Bone marrow (tissue), 2 donors: Measurements from ENCODE around the gene HSPA1L.
"Not testable (repeated sequence)": the region's sequence is repeated elsewhere in the genome, so short reads cannot be mapped to it uniquely, and the experiment has no call there.

Experiments
- DNase-seq, 2 donors: peaks; one replicate each; lab custom pipeline; 2025; lab: John Stamatoyannopoulos, UW

The HSPA1L gene

DNA sequence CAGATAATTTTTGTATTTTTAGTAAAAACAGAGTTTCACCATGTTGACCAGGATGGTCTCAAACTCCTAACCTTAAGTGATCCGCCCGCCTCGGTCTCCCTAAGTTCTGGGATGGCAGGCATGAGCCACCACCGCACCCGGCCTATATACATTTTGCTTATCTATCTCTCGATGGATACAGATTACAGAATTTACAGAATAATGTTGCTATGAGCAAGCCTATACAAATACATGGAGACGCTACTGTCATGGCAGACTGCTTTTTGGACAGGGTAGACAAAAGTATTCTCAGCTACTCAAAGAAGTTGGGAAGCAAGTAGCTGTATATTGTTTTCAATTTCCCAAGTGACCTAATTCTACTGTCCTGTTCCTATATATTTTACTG is 1.6 kb downstream of the HSPA1L start:
- no peak for DNase-seq

DNA sequence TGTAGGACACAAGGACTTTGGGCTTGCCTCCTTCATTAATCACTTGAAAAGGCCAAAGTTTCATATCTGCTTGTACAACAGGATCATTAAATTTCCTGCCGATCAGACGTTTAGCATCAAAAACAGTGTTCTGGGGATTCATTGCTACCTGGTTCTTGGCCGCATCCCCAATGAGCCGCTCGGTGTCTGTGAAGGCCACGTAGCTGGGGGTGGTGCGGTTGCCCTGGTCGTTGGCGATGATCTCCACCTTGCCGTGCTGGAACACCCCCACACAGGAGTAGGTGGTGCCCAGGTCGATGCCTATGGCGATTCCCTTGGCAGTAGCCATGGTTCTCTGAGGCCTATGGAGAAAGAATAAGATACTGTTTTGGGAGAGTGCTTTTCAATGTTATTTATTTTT is 3.4 kb downstream of the HSPA1L start:
- no peak for DNase-seq

GRCh38 chr6:31808599-31808998 is 6.5 kb downstream of the HSPA1L start:
- not testable (repeated sequence) for DNase-seq

DNA sequence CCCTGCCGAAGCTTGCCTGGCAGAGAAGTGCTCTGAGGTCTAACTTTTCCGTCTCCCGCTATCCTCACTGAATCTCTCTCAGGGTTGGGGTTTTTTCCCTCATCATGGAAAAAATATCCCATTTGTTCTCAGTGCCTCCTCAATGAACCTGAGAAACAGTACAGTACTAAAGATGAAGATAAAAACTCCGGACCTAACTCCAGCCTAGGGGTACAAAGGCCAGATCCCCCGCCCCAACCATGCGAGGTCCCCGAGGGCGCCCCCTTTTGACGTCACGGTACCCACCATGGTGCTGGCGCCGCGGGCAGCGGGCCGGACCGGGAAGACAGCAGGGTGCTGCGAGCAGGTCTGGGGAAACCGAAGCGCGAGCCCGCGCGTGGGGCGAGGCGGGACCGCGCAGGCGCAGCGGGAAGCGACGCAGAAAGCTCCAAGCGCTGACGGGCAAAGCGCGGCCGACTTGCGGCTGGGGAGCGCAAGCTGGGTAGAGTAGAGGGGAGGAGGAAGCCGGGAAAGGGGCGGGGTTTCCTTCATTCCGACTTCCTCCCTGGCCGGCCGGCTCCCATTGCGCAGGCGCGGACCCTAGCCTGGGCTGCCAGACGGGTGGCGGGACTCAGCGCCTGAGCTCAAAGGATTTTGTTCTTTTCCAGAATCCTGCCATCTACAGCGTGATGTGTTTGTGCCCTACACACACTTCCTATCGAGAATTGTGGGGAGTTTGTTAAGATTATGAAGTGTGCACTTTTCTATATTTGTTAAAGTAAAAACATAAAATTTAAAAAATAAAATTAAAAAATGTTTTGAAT is 8.4 kb downstream of the HSPA1L start, which contains the start of gene LSM2:
TSS of gene LSM2 (minus strand) at position 497 of the 803 bp plus-strand sequence. CDS start at position 288, 209 bp downstream.
- peak; percentile 78 to 92 for DNase-seq

DNA sequence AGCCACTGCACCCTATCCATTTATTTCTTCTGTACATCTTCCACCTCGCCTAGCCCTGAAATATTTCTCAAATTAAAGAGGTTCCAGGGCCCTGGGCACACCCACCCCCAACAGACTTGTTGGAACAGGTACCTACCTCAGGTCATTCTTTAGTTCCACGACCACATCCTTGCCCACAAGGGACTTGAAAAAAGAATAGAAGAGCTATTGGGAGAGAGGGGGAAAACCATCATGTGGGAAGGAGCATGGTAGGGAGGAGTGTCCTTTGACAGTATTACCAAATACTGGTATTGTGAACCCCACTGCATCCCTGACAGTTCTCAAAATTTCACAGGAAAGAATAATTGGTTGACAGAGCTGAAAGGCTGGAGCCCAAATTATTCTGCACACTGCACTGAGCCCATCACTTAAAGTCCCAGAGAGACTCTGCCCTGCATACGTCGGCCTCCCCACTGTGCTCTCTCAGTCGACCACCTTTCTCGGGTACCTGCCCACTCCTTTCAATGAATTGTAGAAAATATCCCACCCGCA is 9.1 kb downstream of the HSPA1L start:
- no peak for DNase-seq

DNA sequence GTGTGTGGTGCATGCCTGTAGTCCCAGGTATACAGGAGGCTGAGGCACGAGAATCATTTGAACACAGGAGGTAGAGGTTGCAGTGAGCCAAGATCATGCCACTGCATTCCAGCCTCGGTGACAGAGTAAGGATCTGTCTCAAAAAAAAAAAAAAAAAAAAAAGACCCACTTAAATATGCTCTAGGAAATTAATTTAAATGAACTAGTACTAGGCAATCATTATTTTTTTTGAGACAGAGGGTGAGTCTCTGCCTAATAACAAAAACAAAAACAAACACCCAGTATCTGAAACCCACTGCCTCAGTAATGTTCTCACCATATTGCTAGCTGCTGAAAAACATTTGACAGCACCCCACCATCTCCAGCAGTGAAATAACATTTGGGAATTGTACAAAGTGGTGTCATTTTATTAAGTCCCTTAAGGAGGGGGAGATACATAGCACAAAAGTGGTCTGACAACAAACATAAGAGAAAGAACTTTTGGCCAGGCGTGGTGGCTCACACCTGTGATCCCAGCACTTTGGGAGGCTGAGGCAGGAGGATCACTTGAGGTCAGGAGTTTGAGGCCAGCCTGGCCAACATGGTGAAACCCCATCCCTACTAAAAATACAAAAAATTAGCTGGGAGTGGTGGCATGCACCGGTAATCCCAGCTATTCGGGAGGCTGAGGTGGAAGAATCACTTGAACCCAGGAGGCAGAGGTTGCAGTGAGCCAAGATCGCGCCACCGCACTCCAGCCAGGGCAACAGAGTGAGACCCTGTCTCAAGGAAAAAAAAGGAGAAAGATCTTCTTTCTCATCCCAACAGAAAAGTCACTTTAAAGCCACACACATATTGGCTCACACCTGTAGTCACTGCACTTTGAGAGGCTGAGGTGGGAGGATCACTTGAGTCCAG is 13.8 kb downstream of the HSPA1L start:
- DNase-seq, result not testable (repeated sequence)

DNA sequence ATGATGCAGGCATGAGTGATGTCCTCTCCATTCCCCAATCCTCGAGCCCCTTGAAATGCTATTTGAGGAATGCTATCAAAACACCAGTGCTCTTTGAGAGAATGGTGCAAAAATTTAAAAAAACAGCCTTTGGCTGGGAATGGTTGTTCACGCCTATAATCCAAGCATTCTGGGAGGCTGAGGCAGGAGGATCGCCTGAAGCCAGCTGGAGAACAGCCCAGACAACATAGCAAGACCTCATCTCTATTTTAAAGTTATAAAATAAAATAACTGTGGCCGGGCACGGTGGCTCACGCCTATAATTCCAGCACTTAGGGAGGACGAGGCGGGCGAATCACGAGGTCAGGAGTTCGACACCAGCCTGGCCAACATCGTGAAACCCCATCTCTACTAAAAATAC is 15.3 kb downstream of the HSPA1L start:
- DNase-seq, result no peak

DNA sequence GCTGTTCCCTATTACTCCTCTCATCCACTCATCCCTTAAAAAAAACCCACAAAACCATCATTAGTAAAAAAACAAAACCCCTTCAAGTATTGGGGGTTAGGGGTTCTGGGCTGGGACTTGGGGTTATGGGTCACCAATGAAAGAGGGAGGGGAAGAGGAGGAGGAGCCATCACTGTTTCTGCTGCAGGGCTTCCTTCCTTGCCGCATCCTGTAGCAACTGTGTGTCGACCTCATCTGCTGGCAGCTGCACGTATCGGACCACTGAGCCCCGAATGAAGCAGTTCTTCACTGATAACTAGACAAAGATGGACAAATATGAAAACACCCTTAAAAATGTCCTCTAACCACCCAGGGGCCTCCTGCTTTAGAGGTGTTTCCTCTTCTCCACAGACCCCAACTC is 17.5 kb downstream of the HSPA1L start:
- DNase-seq, result no peak

GRCh38 chr6:31796993-31797385 is 18.1 kb downstream of the HSPA1L start:
- DNase-seq, result no peak

GRCh38 chr6:31795616-31796298 is 19.3 kb downstream of the HSPA1L start, which contains the start of gene VARS1:
TSS of gene VARS1 (minus strand) at chr6:31795752. CDS start at chr6:31795217, 535 bp downstream.
- DNase-seq, result peak; percentile 69 to 76

GRCh38 chr6:31794866-31795615 is 20.0 kb downstream of the HSPA1L start:
- DNase-seq, result peak in 1 of 2 donors; percentile 62

GRCh38 chr6:31794294-31794865 is 20.7 kb downstream of the HSPA1L start:
- DNase-seq, result no peak

DNA sequence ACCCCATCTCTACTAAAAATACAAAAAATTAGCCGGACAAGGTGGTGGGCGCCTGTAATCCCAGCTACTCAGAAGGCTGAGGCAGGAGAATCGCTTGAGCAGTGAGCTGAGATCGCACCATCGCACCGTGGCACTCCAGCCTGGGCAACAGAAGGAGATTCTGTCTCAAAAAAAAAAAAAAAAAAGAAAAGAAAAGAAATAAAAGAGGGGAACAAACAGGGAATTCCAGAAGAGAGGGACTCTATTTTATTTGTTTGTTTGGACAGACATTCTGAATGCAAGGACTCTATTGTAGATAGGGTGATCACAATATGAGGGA is 21.2 kb downstream of the HSPA1L start:
- DNase-seq, result not testable (repeated sequence)

- DNase-seq, result no peak
Measured at GRCh38 chr6:31792761-31793171, 22.3 kb downstream of the HSPA1L start.

DNA sequence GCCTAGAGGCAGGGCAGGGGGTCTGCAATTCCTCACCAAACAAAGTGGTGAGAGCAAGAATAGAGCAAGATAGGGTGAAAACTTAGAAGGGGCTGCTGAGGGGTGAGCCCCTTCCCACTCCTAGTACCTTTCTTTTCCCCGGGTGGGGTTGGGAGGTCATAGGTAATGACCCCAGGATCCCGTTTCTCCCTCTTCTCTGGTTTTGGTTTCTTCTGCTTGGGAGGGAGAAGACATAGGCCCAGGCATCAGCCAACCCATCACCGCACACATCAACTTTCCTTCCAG is 23.1 kb downstream of the HSPA1L start:
- no peak for DNase-seq

- DNase-seq, result peak in 1 of 2 donors; percentile 48
Measured at GRCh38 chr6:31791324-31792089, 23.6 kb downstream of the HSPA1L start.

DNA sequence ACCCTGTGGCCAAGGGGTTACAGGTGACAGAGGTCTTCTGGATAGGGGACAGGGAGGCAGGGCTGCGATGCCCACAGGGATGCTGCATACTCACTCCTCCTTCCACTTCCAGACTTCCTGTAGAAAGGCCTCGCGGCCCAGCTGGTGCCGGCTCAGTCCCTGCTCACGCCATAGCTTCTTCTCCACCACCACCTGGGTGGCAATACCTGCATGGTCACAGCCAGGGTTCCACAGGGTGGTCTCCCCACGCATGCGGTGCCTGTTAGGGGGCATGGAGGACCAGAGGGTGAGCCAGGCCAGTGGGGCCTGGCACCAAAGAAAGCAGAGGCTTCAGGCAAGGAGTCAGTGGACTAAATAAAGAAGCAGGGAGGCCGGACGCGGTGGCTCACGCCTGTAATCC is 29.6 kb downstream of the HSPA1L start:
- no peak for DNase-seq

DNA sequence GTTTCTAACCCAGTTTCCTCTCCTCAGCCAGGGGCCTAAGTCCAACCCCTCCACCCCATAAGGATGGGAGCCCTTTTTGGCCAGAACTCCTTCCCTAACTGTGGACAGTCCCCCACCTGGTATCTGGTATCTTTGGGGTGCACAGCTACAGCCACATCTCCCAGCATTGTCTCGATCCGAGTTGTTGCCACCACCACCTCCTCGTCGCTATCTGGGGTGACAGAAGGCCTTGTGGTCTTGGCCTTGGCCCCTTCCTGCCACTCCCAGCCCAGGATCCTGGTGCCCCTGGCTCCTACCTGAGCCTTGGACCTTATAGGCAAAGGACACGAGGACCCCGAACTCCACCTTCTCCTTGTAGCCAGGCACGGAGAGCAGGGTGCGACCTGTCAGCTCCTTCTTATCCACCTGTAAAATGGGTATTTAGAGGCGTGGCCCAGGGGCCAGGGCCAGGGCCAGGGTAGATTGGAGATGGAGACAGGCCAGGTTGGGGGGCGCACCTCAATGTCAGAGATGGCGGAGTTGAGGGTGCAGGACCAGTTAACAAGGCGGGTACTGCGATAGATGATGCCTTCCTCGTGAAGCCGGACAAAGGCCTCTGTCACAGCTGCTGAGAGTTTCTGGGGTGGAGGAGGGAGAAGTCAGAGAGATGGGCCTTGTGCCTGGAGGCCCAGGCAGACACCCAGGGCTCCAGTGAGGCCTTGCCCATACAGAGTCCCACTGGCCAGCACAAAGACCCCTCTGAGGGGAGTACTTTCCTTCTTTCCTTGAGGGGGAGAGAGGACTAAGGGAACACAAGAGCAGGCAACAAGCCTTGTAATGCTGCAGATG is 30.8 kb downstream of the HSPA1L start:
- DNase-seq, result no peak

DNA sequence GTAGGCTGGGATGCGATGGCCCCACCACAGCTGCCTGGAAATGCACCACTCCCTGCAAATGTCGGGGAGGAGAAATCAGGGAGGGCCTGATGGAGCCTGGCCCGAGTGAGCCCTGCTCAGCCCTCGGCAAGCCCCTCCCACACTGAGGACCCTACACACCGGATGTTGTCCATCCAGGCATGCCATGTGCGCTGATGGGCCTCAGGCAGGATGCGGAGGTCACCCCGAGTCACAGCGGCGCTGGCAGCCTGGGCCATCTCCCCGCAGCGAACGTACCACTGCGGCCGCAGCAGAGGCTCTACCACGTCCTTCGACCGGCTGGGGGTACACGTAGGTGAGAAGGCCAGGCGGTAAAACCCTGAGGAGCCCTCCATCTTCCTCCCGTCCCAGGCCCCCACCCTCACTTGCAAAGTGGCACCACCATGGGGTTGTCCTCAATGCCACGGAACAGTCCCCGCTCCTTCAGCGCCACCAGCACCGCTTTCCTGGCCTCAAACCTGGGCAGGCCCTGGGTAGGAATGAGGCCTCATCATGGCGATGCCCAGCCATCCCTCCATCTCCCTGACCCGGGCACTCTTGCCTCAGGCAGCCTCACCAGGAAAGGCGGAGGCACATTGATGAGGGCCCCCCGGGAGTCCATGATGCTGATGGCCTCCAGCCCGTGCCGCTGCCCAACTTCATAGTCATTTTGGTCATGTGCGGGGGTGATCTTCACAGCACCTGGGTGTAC is 32.8 kb downstream of the HSPA1L start:
- no peak for DNase-seq
